Measurements from ENCODE around the gene PIM3.

The PIM3 gene

GRCh38 chr22:49949914-49950292 is 10.7 kb upstream of the PIM3 start:
- TF ChIP-seq CTCF (IDR thresholded peaks at IDR 0.05) = no peak

GRCh38 chr22:49950396-49950994 is 10.1 kb upstream of the PIM3 start:
- TF ChIP-seq CTCF (IDR thresholded peaks at IDR 0.05) = no peak

GRCh38 chr22:49951000-49951677 is 9.4 kb upstream of the PIM3 start:
- TF ChIP-seq CTCF (IDR thresholded peaks at IDR 0.05) = no peak

GRCh38 chr22:49951678-49951985 is 8.9 kb upstream of the PIM3 start:
- TF ChIP-seq CTCF (IDR thresholded peaks at IDR 0.05) = no peak

GRCh38 chr22:49951986-49952896 is 8.3 kb upstream of the PIM3 start:
- TF ChIP-seq CTCF (IDR thresholded peaks at IDR 0.05) = no peak

- no peak for TF ChIP-seq CTCF (IDR thresholded peaks at IDR 0.05)
Measured at GRCh38 chr22:49953027-49953679, 7.4 kb upstream of the PIM3 start.

- TF ChIP-seq CTCF (IDR thresholded peaks at IDR 0.05) = no peak
Measured at GRCh38 chr22:49953680-49954344, 6.8 kb upstream of the PIM3 start.

All from LNCAP (cell line).